ENCODE measurements around the gene ZNF84. TPM values are rescaled to one million over a fixed set of nuclear protein-coding genes. Genes with fewer than 3 reads are reported as not detected.

ZNF84 gene
- polyA plus RNA-seq (2011; rRNA removed) (31.0 and 36.1 TPM in 2 replicates), polyA plus RNA-seq (2017; fragmentation: RNase III; extraction: RNeasy Plus Mini Kit Qiagen cat#74134 plus additional on column Dnase treatment) (13.3 to 14.7 TPM (median 14.5 TPM) in 3 replicates), polyA minus RNA-seq (2011; rRNA and poly(A)+ RNA removed) (24.3 and 32.8 TPM in 2 replicates)
- polyA plus RNA-seq (2012; cell fraction: cytosol; rRNA removed), result 7.4 and 8.3 TPM in 2 replicates
- 6.6 and 7.1 TPM in 2 replicates for polyA plus RNA-seq (2012; cell fraction: nucleus; rRNA removed)

DNA sequence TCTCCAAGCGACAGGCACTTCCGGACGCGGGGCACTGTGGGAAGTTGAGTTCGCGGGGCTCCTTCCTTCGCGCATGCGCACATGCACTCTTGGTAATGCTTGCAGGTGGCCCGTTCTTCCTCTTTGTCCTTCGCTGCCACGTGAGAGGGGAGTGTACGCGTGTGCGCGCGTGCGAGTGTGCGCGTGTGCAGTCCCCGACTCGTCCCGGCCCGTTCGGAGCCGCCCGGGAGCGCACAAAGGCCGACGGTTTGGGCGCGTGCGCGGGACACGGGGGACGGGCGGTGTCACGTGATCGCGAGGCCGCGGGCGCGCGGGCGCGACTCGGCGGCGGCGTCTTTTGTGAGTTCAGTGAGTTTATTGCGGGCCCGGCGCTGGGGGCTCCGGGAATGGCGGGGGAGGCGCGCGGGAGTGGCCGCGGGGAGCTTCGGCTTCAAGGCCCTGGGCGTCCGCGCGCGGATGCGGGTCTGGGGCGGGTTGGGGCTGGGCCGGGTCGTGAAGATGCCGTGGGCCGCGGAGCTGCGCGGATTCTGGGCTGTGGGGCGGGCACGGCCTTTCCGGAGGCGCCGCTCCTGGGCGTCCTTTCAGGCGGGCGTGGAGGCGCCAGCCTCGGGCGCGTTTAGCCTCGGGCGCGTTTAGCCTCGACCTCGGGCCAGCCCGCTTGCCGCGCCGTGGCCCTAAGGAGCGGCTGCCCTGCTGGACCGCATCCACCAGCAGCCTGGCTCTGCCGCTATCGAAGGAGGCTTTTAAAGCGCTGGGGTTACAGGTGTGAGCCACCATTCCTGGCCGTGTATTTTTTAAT is at the start of gene ZNF84:
ZNF84 (plus strand) TSS at position 303 of the 799 bp plus-strand sequence. CDS start 3,959 bp downstream, outside the sequence.
- TF ChIP-seq PHF8 (IDR thresholded peaks at IDR 0.05; ENCODE audit: borderline replicate concordance, low read depth) (peak; percentile 74), MYC (IDR thresholded peaks at IDR 0.05; ENCODE audit: borderline replicate concordance, low read length) (peak; percentile 96), RARB (CRISPR knock-in tag; IDR thresholded peaks at IDR 0.05) (no peak), POLR2A (IDR thresholded peaks at IDR 0.05; ENCODE audit: low read length) (peak; percentile 54), BHLHE40 (IDR thresholded peaks at IDR 0.05; ENCODE audit: low read depth, low read length) (peak; percentile 79), SMC3 (IDR thresholded peaks at IDR 0.05) (no peak), RAD21 (conservative IDR thresholded peaks at IDR 0.05 in 1 of 2, IDR thresholded peaks at IDR 0.05 in 1 of 2) (no peak), JUNB (IDR thresholded peaks at IDR 0.05) (no peak), NPAS2 (CRISPR knock-in tag; IDR thresholded peaks at IDR 0.05; ENCODE audit: borderline replicate concordance) (peak; percentile 96), JUN (IDR thresholded peaks at IDR 0.05) (peak; percentile 58 to 85; a peak in 3 of 5 replicates), HOXB5 (CRISPR knock-in tag; IDR thresholded peaks at IDR 0.05) (peak; percentile 60; the same call in 1 of the 2 replicates)
- TF ChIP-seq, protein P1, sequence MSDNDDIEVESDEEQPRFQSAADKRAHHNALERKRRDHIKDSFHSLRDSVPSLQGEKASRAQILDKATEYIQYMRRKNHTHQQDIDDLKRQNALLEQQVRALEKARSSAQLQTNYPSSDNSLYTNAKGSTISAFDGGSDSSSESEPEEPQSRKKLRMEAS (IDR thresholded peaks at IDR 0.05), result peak; percentile 98
- TF ChIP-seq, protein P2, sequence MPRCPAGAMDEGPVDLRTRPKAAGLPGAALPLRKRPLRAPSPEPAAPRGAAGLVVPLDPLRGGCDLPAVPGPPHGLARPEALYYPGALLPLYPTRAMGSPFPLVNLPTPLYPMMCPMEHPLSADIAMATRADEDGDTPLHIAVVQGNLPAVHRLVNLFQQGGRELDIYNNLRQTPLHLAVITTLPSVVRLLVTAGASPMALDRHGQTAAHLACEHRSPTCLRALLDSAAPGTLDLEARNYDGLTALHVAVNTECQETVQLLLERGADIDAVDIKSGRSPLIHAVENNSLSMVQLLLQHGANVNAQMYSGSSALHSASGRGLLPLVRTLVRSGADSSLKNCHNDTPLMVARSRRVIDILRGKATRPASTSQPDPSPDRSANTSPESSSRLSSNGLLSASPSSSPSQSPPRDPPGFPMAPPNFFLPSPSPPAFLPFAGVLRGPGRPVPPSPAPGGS (IDR thresholded peaks at IDR 0.05), result peak; percentile 84; the same call in 2 of the 3 replicates
- TF ChIP-seq, protein P3, sequence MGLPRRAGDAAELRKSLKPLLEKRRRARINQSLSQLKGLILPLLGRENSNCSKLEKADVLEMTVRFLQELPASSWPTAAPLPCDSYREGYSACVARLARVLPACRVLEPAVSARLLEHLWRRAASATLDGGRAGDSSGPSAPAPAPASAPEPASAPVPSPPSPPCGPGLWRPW (IDR thresholded peaks at IDR 0.05), result no peak
- TF ChIP-seq, protein P4, sequence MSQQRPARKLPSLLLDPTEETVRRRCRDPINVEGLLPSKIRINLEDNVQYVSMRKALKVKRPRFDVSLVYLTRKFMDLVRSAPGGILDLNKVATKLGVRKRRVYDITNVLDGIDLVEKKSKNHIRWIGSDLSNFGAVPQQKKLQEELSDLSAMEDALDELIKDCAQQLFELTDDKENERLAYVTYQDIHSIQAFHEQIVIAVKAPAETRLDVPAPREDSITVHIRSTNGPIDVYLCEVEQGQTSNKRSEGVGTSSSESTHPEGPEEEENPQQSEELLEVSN (IDR thresholded peaks at IDR 0.05; ENCODE audit: borderline replicate concordance, low read depth), result peak; percentile 88
- TF ChIP-seq, protein P5, sequence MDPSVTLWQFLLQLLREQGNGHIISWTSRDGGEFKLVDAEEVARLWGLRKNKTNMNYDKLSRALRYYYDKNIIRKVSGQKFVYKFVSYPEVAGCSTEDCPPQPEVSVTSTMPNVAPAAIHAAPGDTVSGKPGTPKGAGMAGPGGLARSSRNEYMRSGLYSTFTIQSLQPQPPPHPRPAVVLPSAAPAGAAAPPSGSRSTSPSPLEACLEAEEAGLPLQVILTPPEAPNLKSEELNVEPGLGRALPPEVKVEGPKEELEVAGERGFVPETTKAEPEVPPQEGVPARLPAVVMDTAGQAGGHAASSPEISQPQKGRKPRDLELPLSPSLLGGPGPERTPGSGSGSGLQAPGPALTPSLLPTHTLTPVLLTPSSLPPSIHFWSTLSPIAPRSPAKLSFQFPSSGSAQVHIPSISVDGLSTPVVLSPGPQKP (IDR thresholded peaks at IDR 0.05; ENCODE audit: low read depth, low read length), result 0 out of 2 replicates have a peak, but pooled peaks have one; percentile 15
- TF ChIP-seq, protein P6, sequence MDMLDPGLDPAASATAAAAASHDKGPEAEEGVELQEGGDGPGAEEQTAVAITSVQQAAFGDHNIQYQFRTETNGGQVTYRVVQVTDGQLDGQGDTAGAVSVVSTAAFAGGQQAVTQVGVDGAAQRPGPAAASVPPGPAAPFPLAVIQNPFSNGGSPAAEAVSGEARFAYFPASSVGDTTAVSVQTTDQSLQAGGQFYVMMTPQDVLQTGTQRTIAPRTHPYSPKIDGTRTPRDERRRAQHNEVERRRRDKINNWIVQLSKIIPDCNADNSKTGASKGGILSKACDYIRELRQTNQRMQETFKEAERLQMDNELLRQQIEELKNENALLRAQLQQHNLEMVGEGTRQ (IDR thresholded peaks at IDR 0.05), result peak; percentile 96
- peak within 1 kb of the TSS; percentile 83 for H3K4me3 ChIP-seq
- peak; percentile 97 to 98 for ATAC-seq
- no peaks in the 10 kb centered on the region for H3K4me1 ChIP-seq
- 1% methylated on average over 37 of the region's 103 CpGs for WGBS (ENCODE audit: missing lambda C conversion rate)
- H3K27ac ChIP-seq, result peak within 1 kb of the TSS; percentile 91 to 97
- peak within 1 kb of the TSS; percentile 67 for H3K4me2 ChIP-seq
- ChIA-PET CTCF (no interaction called here), POLR2A (interaction anchor here (0.9 to 1.1 kb wide), 2 partner anchors 50 to 93 kb away, joined by 3 to 4 read pairs; partner anchors contain the start of genes ZNF10 and ZNF891)
- H3K9me3 ChIP-seq, result peaks cover 89% of the 10 kb centered on the region
- DNase-seq (ENCODE audit: low read depth in 1 of 2, low spot score in 1 of 2), result peak; percentile 86 to 99
- FAIRE-seq, result peak; percentile 18

DNA sequence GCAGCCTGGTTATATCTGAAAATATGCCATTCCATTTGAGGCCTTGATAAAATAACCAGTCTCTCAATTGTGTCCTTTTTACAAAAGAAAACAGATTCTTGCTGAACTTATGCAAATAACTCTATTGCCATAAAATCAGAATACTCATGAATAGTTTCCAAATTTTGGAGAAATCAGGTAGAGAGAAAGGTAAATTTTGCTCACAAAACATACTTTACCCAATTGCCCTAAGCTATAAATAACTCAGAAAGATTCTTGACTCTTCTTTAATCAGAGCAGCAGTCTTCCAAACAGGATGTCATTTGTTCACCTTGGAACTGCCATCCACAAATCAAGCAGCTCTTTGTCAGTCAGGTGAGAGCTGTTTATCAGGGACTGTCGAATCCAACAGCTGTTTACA is 38.6 kb upstream of the ZNF84 start:
- Histone ChIP-seq H3K9me3 (peaks cover 93% of the 10 kb centered on the region), H3K4me1 (no peaks in the 10 kb centered on the region), H3K4me2 (no peak overlapping the region), H3K27ac (no peak overlapping the region), H3K4me3 (no peak overlapping the region)
- FAIRE-seq (no peak), DNase-seq (ENCODE audit: low read depth in 1 of 2, low spot score in 1 of 2) (no peak), ATAC-seq (no peak)
- ChIA-PET POLR2A (no interaction called here), CTCF (no interaction called here)
- 0% methylated on average over 1 of the region's 1 CpG for WGBS (ENCODE audit: missing lambda C conversion rate)
- no peak for TF ChIP-seq ZC3H11A (IDR thresholded peaks at IDR 0.05)
- no peak for TF ChIP-seq JUN (IDR thresholded peaks at IDR 0.05)

All from A549 (cell line).